ENCODE measurements around the gene WNK3.

DNA sequence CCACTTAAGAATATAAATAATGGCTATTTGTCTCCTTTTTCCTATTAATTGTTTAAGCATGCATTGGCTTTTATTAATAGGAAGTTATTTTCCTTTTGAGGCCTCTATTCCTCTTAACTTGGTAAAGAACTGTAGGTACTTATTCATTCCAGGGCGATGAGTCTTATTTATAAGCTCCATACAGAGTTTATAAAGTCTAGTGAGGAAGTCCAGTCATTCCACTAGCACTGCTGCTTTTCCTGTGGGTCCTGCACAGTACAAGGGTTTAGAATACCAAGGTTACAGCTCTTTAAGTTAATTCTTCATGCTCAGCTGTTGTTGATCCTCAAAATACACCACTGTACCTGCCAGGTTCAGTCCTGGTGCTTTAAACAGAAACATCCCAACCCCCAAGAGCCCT is 28.5 kb upstream of the WNK3 start:
- no peak for TF ChIP-seq CTCF (IDR thresholded peaks at IDR 0.05)
- TF ChIP-seq POLR2AphosphoS5 (IDR thresholded peaks at IDR 0.05) = no peak
